ENCODE measurements around the gene PTGES3L. TPM values are rescaled to one million over a fixed set of nuclear protein-coding genes. Genes with fewer than 3 reads are reported as not detected.

The PTGES3L gene
- total RNA-seq, 2 experiments from 2014 or later: 0.53 to 0.64 TPM

- no peaks in the 10 kb centered on the region for H3K9me3 Mint-ChIP-seq
- H3K4me1 Mint-ChIP-seq (ENCODE audit: low read depth): peaks cover 31% of the 10 kb centered on the region
- DNase-seq: peak; percentile 46
- no peaks in the 10 kb centered on the region for H3K36me3 Mint-ChIP-seq
- H3K27me3 Mint-ChIP-seq: no peaks in the 10 kb centered on the region
- ChIA-PET CTCF (interaction anchor here (1.0 kb wide), 1 partner anchor 23 kb away, joined by 6 read pairs; the partner anchor contains the start of gene RPL27), POLR2A (interaction anchor here (0.7 to 2.1 kb wide), 4 partner anchors 23 to 295 kb away, joined by 3 to 8 read pairs (median 4); partner anchors contain the start of genes RPL27 and TMEM106A)
- peak overlapping the region; percentile 87 for H3K4me3 Mint-ChIP-seq
- intact Hi-C loops (cut with micrococcal nuclease): loop anchor here (2.0 to 10.0 kb wide), 3 partner anchors 14 to 191 kb away; partner anchors contain the start of genes BRCA1, IFI35 and TMEM106A
- H3K27ac Mint-ChIP-seq: peak overlapping the region; percentile 28
Observed at GRCh38 chr17:43020789-43021740, 41.2 kb upstream of the PTGES3L start.

GRCh38 chr17:43020030-43020621, 40.2 kb upstream of the PTGES3L start:
- CTCF ChIA-PET: no interaction called here
- intact Hi-C loops (cut with micrococcal nuclease): loop anchor here (2.0 to 10.0 kb wide), 3 partner anchors 13 to 192 kb away; partner anchors contain the start of genes BRCA1, IFI35 and TMEM106A
- H3K4me1 Mint-ChIP-seq (ENCODE audit: low read depth): peaks cover 31% of the 10 kb centered on the region

GRCh38 chr17:43019418-43019817, 39.5 kb upstream of the PTGES3L start:
- CTCF ChIA-PET: interaction anchor here (1.0 kb wide), 1 partner anchor 13 kb away, joined by 5 read pairs; the partner anchor contains the start of gene IFI35
- peaks cover under 1% of the 10 kb centered on the region for H3K36me3 Mint-ChIP-seq
- POLR2A ChIA-PET: interaction anchor here (1.6 kb wide), 1 partner anchor 21 kb away, joined by 7 read pairs; the partner anchor contains the start of gene RPL27
- intact Hi-C loops (cut with micrococcal nuclease): no loop called here
- no peaks in the 10 kb centered on the region for H3K27me3 Mint-ChIP-seq
- H3K4me1 Mint-ChIP-seq (ENCODE audit: low read depth): peaks cover 26% of the 10 kb centered on the region
- DNase-seq: no peak
- H3K9me3 Mint-ChIP-seq: no peaks in the 10 kb centered on the region
- H3K27ac Mint-ChIP-seq: no peak overlapping the region
- H3K4me3 Mint-ChIP-seq: no peak overlapping the region

More at GRCh38 chr17:43020030-43020621, 40.2 kb upstream of the PTGES3L start:
- POLR2A ChIA-PET: interaction anchor here (0.7 to 1.6 kb wide), 2 partner anchors 22 to 76 kb away, joined by 4 to 7 read pairs; partner anchors contain the start of gene RPL27
- Mint-ChIP-seq H3K27me3 (no peaks in the 10 kb centered on the region), H3K9me3 (no peaks in the 10 kb centered on the region), H3K27ac (no peak overlapping the region), H3K36me3 (no peaks in the 10 kb centered on the region), H3K4me3 (peak overlapping the region; percentile 87)
- DNase-seq: no peak

GRCh38 chr17:43018932-43019331, 39.1 kb upstream of the PTGES3L start:
- no peak for DNase-seq
- H3K9me3 Mint-ChIP-seq: no peaks in the 10 kb centered on the region
- H3K36me3 Mint-ChIP-seq: peaks cover 4% of the 10 kb centered on the region
- CTCF ChIA-PET: interaction anchor here (1.0 kb wide), 1 partner anchor 12 kb away, joined by 5 read pairs; the partner anchor contains the start of gene IFI35
- no peaks in the 10 kb centered on the region for H3K27me3 Mint-ChIP-seq
- H3K4me3 Mint-ChIP-seq: no peak overlapping the region
- H3K4me1 Mint-ChIP-seq (ENCODE audit: low read depth): peaks cover 23% of the 10 kb centered on the region
- POLR2A ChIA-PET: interaction anchor here (1.6 kb wide), 1 partner anchor 21 kb away, joined by 7 read pairs; the partner anchor contains the start of gene RPL27
- no peak overlapping the region for H3K27ac Mint-ChIP-seq
- intact Hi-C loops (cut with micrococcal nuclease): no loop called here

GRCh38 chr17:43018008-43018853, 38.4 kb upstream of the PTGES3L start:
- CTCF ChIA-PET: no interaction called here
- peaks cover 23% of the 10 kb centered on the region for H3K4me1 Mint-ChIP-seq (ENCODE audit: low read depth)
- H3K4me3 Mint-ChIP-seq: no peak overlapping the region
- intact Hi-C loops (cut with micrococcal nuclease): no loop called here
- no peaks in the 10 kb centered on the region for H3K27me3 Mint-ChIP-seq
- H3K9me3 Mint-ChIP-seq: no peaks in the 10 kb centered on the region
- POLR2A ChIA-PET: interaction anchor here (0.6 to 1.6 kb wide), 3 partner anchors 9 to 20 kb away, joined by 3 to 7 read pairs (median 4); partner anchors contain the start of gene RPL27
- peaks cover 8% of the 10 kb centered on the region for H3K36me3 Mint-ChIP-seq
- peak; percentile 31 for DNase-seq
- no peak overlapping the region for H3K27ac Mint-ChIP-seq

- H3K27me3 Mint-ChIP-seq: no peaks in the 10 kb centered on the region
- POLR2A ChIA-PET: no interaction called here
- peaks cover 14% of the 10 kb centered on the region for H3K36me3 Mint-ChIP-seq
- no peak overlapping the region for H3K27ac Mint-ChIP-seq
- DNase-seq: no peak
- peaks cover 22% of the 10 kb centered on the region for H3K4me1 Mint-ChIP-seq (ENCODE audit: low read depth)
- intact Hi-C loops (cut with micrococcal nuclease): no loop called here
- no peak overlapping the region for H3K4me3 Mint-ChIP-seq
- CTCF ChIA-PET: interaction anchor here (0.6 kb wide), 1 partner anchor 1354 kb away, joined by 3 read pairs; no protein-coding TSS in a partner anchor
- H3K9me3 Mint-ChIP-seq: no peaks in the 10 kb centered on the region
Observed at GRCh38 chr17:43016216-43016615, 36.3 kb upstream of the PTGES3L start.

- POLR2A ChIA-PET: interaction anchor here (0.7 kb wide), 1 partner anchor 62 kb away, joined by 3 read pairs; no protein-coding TSS in a partner anchor
- CTCF ChIA-PET: interaction anchor here (0.6 to 1.1 kb wide), 2 partner anchors 9 to 1353 kb away, joined by 3 to 4 read pairs; partner anchors contain the start of gene IFI35
- no peaks in the 10 kb centered on the region for H3K9me3 Mint-ChIP-seq
- H3K27ac Mint-ChIP-seq: peak overlapping the region; percentile 56
- DNase-seq: no peak
- intact Hi-C loops (cut with micrococcal nuclease): no loop called here
- H3K36me3 Mint-ChIP-seq: peaks cover 14% of the 10 kb centered on the region
- H3K4me1 Mint-ChIP-seq (ENCODE audit: low read depth): peaks cover 21% of the 10 kb centered on the region
- H3K27me3 Mint-ChIP-seq: no peaks in the 10 kb centered on the region
- no peak overlapping the region for H3K4me3 Mint-ChIP-seq
Observed at GRCh38 chr17:43015579-43015978, 35.7 kb upstream of the PTGES3L start.

- ChIA-PET POLR2A (interaction anchor here (0.6 to 0.7 kb wide), 2 partner anchors 62 to 1005 kb away, joined by 3 read pairs; no protein-coding TSS in a partner anchor), CTCF (interaction anchor here (0.6 to 1.1 kb wide), 3 partner anchors 9 to 358 kb away, joined by 3 to 4 read pairs (median 3); partner anchors contain the start of gene IFI35)
- intact Hi-C loops (cut with micrococcal nuclease): no loop called here
- Mint-ChIP-seq H3K4me1 (ENCODE audit: low read depth) (peaks cover 20% of the 10 kb centered on the region), H3K4me3 (no peak overlapping the region), H3K36me3 (peaks cover 14% of the 10 kb centered on the region), H3K27me3 (no peaks in the 10 kb centered on the region), H3K27ac (peak overlapping the region; percentile 56), H3K9me3 (no peaks in the 10 kb centered on the region)
- no peak for DNase-seq
Observed at GRCh38 chr17:43014649-43015542, 35.0 kb upstream of the PTGES3L start.

GRCh38 chr17:43014020-43014648, 34.3 kb upstream of the PTGES3L start:
- POLR2A ChIA-PET: interaction anchor here (0.6 to 2.7 kb wide), 2 partner anchors 15 to 1004 kb away, joined by 3 to 14 read pairs; partner anchors contain the start of gene RPL27
- H3K9me3 Mint-ChIP-seq: no peaks in the 10 kb centered on the region
- CTCF ChIA-PET: interaction anchor here (0.6 to 1.1 kb wide), 2 partner anchors 8 to 10 kb away, joined by 3 to 4 read pairs; partner anchors contain the start of gene IFI35
- intact Hi-C loops (cut with micrococcal nuclease): no loop called here
- no peak overlapping the region for H3K27ac Mint-ChIP-seq
- peaks cover 14% of the 10 kb centered on the region for H3K4me1 Mint-ChIP-seq (ENCODE audit: low read depth)
- H3K27me3 Mint-ChIP-seq: no peaks in the 10 kb centered on the region
- H3K4me3 Mint-ChIP-seq: no peak overlapping the region
- DNase-seq: no peak
- H3K36me3 Mint-ChIP-seq: peaks cover 14% of the 10 kb centered on the region

- no peak overlapping the region for H3K27ac Mint-ChIP-seq
- H3K9me3 Mint-ChIP-seq: no peaks in the 10 kb centered on the region
- CTCF ChIA-PET: no interaction called here
- peaks cover 14% of the 10 kb centered on the region for H3K36me3 Mint-ChIP-seq
- no peak for DNase-seq
- H3K4me3 Mint-ChIP-seq: no peak overlapping the region
- POLR2A ChIA-PET: interaction anchor here (2.7 kb wide), 1 partner anchor 15 kb away, joined by 14 read pairs; the partner anchor contains the start of gene RPL27
- H3K27me3 Mint-ChIP-seq: no peaks in the 10 kb centered on the region
- H3K4me1 Mint-ChIP-seq (ENCODE audit: low read depth): peaks cover 8% of the 10 kb centered on the region
- intact Hi-C loops (cut with micrococcal nuclease): no loop called here
Observed at GRCh38 chr17:43013296-43013695, 33.4 kb upstream of the PTGES3L start.
